ENCODE measurements around the gene IL1RAPL2.
"Not testable (repeated sequence)": the region's sequence is repeated elsewhere in the genome, so short reads cannot be mapped to it uniquely, and the experiment has no call there.

IL1RAPL2 gene

DNA sequence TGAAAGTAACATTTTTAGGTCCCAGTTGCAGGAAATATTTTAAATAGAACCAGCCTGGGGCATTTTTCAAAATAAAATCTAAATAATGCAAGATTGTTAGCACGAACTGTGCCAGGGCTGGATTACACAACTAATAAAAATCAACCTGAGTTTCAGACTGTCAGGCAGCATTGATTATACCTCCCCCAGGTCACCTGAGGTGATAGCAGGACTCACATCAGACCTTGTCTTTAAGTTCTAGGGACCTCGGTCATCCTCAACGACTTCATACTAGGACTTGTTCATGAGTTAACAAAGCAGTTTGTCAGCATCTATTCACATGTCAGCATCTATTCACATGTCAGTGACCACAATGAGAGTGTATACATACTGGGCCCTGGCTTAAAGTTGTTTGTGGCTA, 663.1 kb downstream of the IL1RAPL2 start:
- ChIA-PET CTCF (no interaction called here), POLR2A (ENCODE audit: low non-redundant PET) (no interaction called here)
- no peak overlapping the region for H3K27ac ChIP-seq
- DNase-seq (ENCODE audit: low spot score) = no peak
- TF ChIP-seq CTCF (conservative IDR thresholded peaks at IDR 0.05; ENCODE audit: low read depth) = no peak

GRCh38 chrX:105237407-105237806, 671.4 kb downstream of the IL1RAPL2 start:
- POLR2A ChIA-PET (ENCODE audit: low non-redundant PET); CTCF ChIA-PET; H3K27ac ChIP-seq; DNase-seq (ENCODE audit: low spot score): not testable (repeated sequence)

- TF ChIP-seq CTCF (conservative IDR thresholded peaks at IDR 0.05; ENCODE audit: low read depth) = no peak
- CTCF ChIA-PET = no interaction called here
- no peak for DNase-seq (ENCODE audit: low spot score)
- no peak overlapping the region for H3K27ac ChIP-seq
- POLR2A ChIA-PET (ENCODE audit: low non-redundant PET) = no interaction called here
Measured at GRCh38 chrX:105241056-105241455, 675.1 kb downstream of the IL1RAPL2 start.

- no peak overlapping the region for H3K27ac ChIP-seq
- ChIA-PET POLR2A (ENCODE audit: low non-redundant PET) (no interaction called here), CTCF (interaction anchor here (0.7 kb wide), 1 partner anchor 292 kb away, joined by 3 read pairs; no protein-coding TSS in a partner anchor)
- DNase-seq (ENCODE audit: low spot score) = no peak
- no peak for TF ChIP-seq CTCF (conservative IDR thresholded peaks at IDR 0.05; ENCODE audit: low read depth)
Measured at GRCh38 chrX:105260291-105261043, 694.5 kb downstream of the IL1RAPL2 start.

- no peak overlapping the region for H3K27ac ChIP-seq
- DNase-seq (ENCODE audit: low spot score) = no peak
- TF ChIP-seq CTCF (conservative IDR thresholded peaks at IDR 0.05; ENCODE audit: low read depth) = no peak
- ChIA-PET CTCF (no interaction called here), POLR2A (ENCODE audit: low non-redundant PET) (no interaction called here)
Measured at GRCh38 chrX:105263171-105263570, 697.2 kb downstream of the IL1RAPL2 start.

- no peak for DNase-seq (ENCODE audit: low spot score)
- no peak overlapping the region for H3K27ac ChIP-seq
- CTCF ChIA-PET = no interaction called here
- POLR2A ChIA-PET (ENCODE audit: low non-redundant PET) = no interaction called here
- no peak for TF ChIP-seq CTCF (conservative IDR thresholded peaks at IDR 0.05; ENCODE audit: low read depth)
Measured at GRCh38 chrX:105263801-105264200, 697.8 kb downstream of the IL1RAPL2 start.

DNA sequence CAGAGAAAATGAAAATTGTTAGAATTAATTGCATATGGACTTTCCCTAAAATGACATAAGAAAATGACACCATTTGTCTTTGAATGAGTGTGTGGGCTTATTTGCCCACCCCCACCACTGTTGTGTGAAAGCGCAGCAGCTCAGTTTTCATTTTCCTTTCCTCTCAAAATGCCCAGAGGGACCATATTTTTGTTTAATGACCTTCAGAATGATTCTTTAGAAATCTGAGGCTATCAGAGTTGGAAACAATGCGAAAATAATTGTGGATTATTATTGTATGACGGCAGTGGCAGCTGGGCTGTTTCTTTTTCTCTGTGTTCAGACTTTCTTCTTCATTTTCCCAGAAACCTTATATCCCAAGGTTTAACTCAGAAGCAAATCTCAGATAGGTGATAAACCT, 699.1 kb downstream of the IL1RAPL2 start:
- H3K27ac ChIP-seq = no peak overlapping the region
- no peak for TF ChIP-seq CTCF (conservative IDR thresholded peaks at IDR 0.05; ENCODE audit: low read depth)
- DNase-seq (ENCODE audit: low spot score) = no peak
- CTCF ChIA-PET = no interaction called here
- POLR2A ChIA-PET (ENCODE audit: low non-redundant PET) = no interaction called here

All from RWPE1 (cell line).